H9 (cell line): ENCODE results near the gene ZNF407. TPM values are rescaled to one million over a fixed set of nuclear protein-coding genes. Genes with fewer than 3 reads are reported as not detected.
"Not testable (repeated sequence)": the region's sequence is repeated elsewhere in the genome, so short reads cannot be mapped to it uniquely, and the experiment has no call there.

Source experiments
- DNase-seq: peaks from one replicate; pipeline ENCODE4 v3.0.0-alpha.2; 2017
- H2AFZ ChIP-seq: one replicate; pipeline ENCODE4 v1.6.1; 2013; ENCODE audit warnings: mild to moderate bottlenecking, low read length, control low read depth, moderate library complexity
- H2AK5ac ChIP-seq: 2 replicates; pipeline ENCODE4 v1.6.1; 2013; ENCODE audit warnings: low read length, control low read depth, mixed read lengths; ENCODE audit not compliant: insufficient read length
- H2BK120ac ChIP-seq: one replicate; pipeline ENCODE4 v1.6.1; 2013; ENCODE audit warnings: low read depth, mild to moderate bottlenecking, low read length, control low read depth, inconsistent platforms; ENCODE audit not compliant: poor library complexity, severe bottlenecking
- H2BK12ac ChIP-seq: 2 replicates; pipeline ENCODE4 v1.6.1; 2013; ENCODE audit warnings: low read length, control low read depth, mixed read lengths, low read depth; ENCODE audit not compliant: insufficient read length
- H2BK15ac ChIP-seq: 2 replicates; pipeline ENCODE4 v1.6.1; 2013; ENCODE audit warnings: low read depth, low read length, control low read depth
- H2BK20ac ChIP-seq: one replicate; pipeline ENCODE4 v1.6.1; 2013; ENCODE audit warnings: low read depth, mild to moderate bottlenecking, low read length, control low read depth, inconsistent platforms; ENCODE audit not compliant: poor library complexity, severe bottlenecking
- H2BK5ac ChIP-seq: 2 replicates; pipeline ENCODE4 v1.6.1; 2013; ENCODE audit warnings: low read length, control low read depth, mixed read lengths; ENCODE audit not compliant: insufficient read length
- H3K14ac ChIP-seq: 2 replicates; pipeline ENCODE4 v1.6.1; 2013; ENCODE audit warnings: low read length, control low read depth; ENCODE audit not compliant: insufficient read depth
- H3K18ac ChIP-seq: 2 replicates; pipeline ENCODE4 v1.6.1; 2013; ENCODE audit warnings: low read depth, mild to moderate bottlenecking, mixed read lengths, low read length, control low read depth; ENCODE audit not compliant: insufficient read length
- H3K23ac ChIP-seq: 2 replicates; pipeline ENCODE4 v1.6.1; 2013; ENCODE audit warnings: low read length, control low read depth, mixed read lengths, low read depth; ENCODE audit not compliant: insufficient read length
- H3K23me2 ChIP-seq: 2 replicates; pipeline ENCODE4 v1.6.1; 2013; ENCODE audit warnings: low read depth, mild to moderate bottlenecking, mixed read lengths, low read length, control low read depth; ENCODE audit not compliant: insufficient read length, poor library complexity, severe bottlenecking
- H3K27ac ChIP-seq: 2 replicates; pipeline ENCODE4 v1.5.1; 2013; ENCODE audit warnings: low read length, control low read depth, mixed read lengths, low read depth; ENCODE audit not compliant: insufficient read length
- H3K27me3 ChIP-seq: 2 replicates; pipeline ENCODE4 v1.6.1; 2013; ENCODE audit warnings: low read length, control low read depth, inconsistent platforms; ENCODE audit not compliant: insufficient read depth
- H3K4ac ChIP-seq: 2 replicates; pipeline ENCODE4 v1.6.1; 2013; ENCODE audit warnings: low read depth, mild to moderate bottlenecking, control low read depth, inconsistent platforms, low read length, moderate library complexity
- H3K4me1 ChIP-seq: 2 replicates; pipeline ENCODE4 v1.6.1; 2013; ENCODE audit warnings: low read length, control low read depth, inconsistent platforms; ENCODE audit not compliant: insufficient read depth
- H3K4me2 ChIP-seq: 2 replicates; pipeline ENCODE4 v1.6.1; 2013; ENCODE audit warnings: low read length, control low read depth, mixed read lengths; ENCODE audit not compliant: insufficient read length, insufficient read depth
- H3K56ac ChIP-seq: 2 replicates; pipeline ENCODE4 v1.6.1; 2013; ENCODE audit warnings: low read depth, mild to moderate bottlenecking, mixed read lengths, low read length, control low read depth; ENCODE audit not compliant: insufficient read length
- H3K79me1 ChIP-seq: 2 replicates; pipeline ENCODE4 v1.6.1; 2013; ENCODE audit warnings: low read depth, mild to moderate bottlenecking, moderate library complexity, low read length, control low read depth, inconsistent platforms; ENCODE audit not compliant: insufficient read depth, poor library complexity, severe bottlenecking
- H3K79me2 ChIP-seq: 2 replicates; pipeline ENCODE4 v1.6.1; 2013; ENCODE audit warnings: low read length, control low read depth, inconsistent platforms; ENCODE audit not compliant: insufficient read depth
- H3K9ac ChIP-seq: 2 replicates; pipeline ENCODE4 v1.6.1; 2013; ENCODE audit warnings: low read length, control low read depth, mixed read lengths; ENCODE audit not compliant: insufficient read length; ENCODE audit errors: extremely low read depth
- H3K9me3 ChIP-seq: one replicate; pipeline ENCODE4 v1.6.1; 2013; ENCODE audit warnings: low read depth, low read length, inconsistent platforms; ENCODE audit not compliant: control insufficient read depth
- H3T11ph ChIP-seq: one replicate; pipeline ENCODE4 v1.6.1; 2013; ENCODE audit warnings: mild to moderate bottlenecking, low read length, control low read depth, inconsistent platforms
- H4K20me1 ChIP-seq: one replicate; pipeline ENCODE4 v1.6.1; 2013; ENCODE audit not compliant: control insufficient read depth, insufficient read length, insufficient read depth
- H4K5ac ChIP-seq: 2 replicates; pipeline ENCODE4 v1.6.1; 2013; ENCODE audit warnings: low read depth, mild to moderate bottlenecking, mixed read lengths, low read length, control low read depth; ENCODE audit not compliant: insufficient read length
- H4K8ac ChIP-seq: replicated peaks from 2 replicates; pipeline ENCODE4 v1.6.1; 2013; ENCODE audit warnings: low read length, control low read depth, mixed read lengths, low read depth; ENCODE audit not compliant: insufficient read length
- H4K91ac ChIP-seq: 2 replicates; pipeline ENCODE4 v1.6.1; 2013; ENCODE audit warnings: low read depth, mild to moderate bottlenecking, moderate library complexity, mixed read lengths, low read length, control low read depth; ENCODE audit not compliant: insufficient read length
- H3K27ac Mint-ChIP-seq, 3 experiments: 2 replicates in 2 of 3; 3 replicates in 1 of 3; pipeline ENCODE4 v1.8.0; 2020 to 2021; ENCODE audit warnings: mixed read lengths in 3 of 3, mild to moderate bottlenecking in 1 of 3, moderate library complexity in 1 of 3
- H3K27me3 Mint-ChIP-seq: 2 replicates; pipeline ENCODE4 v1.8.0; 2021; ENCODE audit warnings: low read depth, mild to moderate bottlenecking, moderate library complexity, mixed read lengths
- H3K36me3 Mint-ChIP-seq, 3 experiments: 2 replicates in 2 of 3; 3 replicates in 1 of 3; pipeline ENCODE4 v1.8.0; 2020 to 2021; ENCODE audit warnings: low read depth in 3 of 3, mixed read lengths in 3 of 3; ENCODE audit not compliant: insufficient read depth in 1 of 3
- H3K4me1 Mint-ChIP-seq, 2 experiments: 2 replicates each; pipeline ENCODE4 v1.8.0; 2020; ENCODE audit warnings: mixed read lengths in 2 of 2
- H3K4me3 Mint-ChIP-seq, 2 experiments: 2 replicates in 1 of 2; 3 replicates in 1 of 2; pipeline ENCODE4 v1.8.0; 2020 to 2021; ENCODE audit warnings: mild to moderate bottlenecking in 2 of 2, mixed read lengths in 2 of 2, moderate library complexity in 1 of 2
- H3K9me3 Mint-ChIP-seq, 2 experiments: 2 replicates in 1 of 2; 3 replicates in 1 of 2; pipeline ENCODE4 v1.8.0; 2020; ENCODE audit warnings: mild to moderate bottlenecking in 2 of 2, mixed read lengths in 2 of 2, moderate library complexity in 1 of 2
- CTCF ChIP-seq: fragments of 200-600 bp; sonication (generic); conservative IDR thresholded peaks from 3 replicates; pipeline ENCODE4 v1.8.0; 2021; ENCODE audit warnings: antibody characterized with exemption, mild to moderate bottlenecking
- WGBS: extraction: QIAGEN DNeasy Blood & Tissue Kit; methylation state at CpG from one replicate; pipeline ENCODE4 v1.1.7; 2013; ENCODE audit warnings: missing lambda C conversion rate, low lambda C conversion rate, mixed read lengths; ENCODE audit not compliant: insufficient read length; ENCODE audit errors: extremely low coverage; 5-methylcytosine and 5-hydroxymethylcytosine counted together
- total RNA-seq: library from RNA; stranded (reverse); gene quantifications from 2 replicates; pipeline ENCODE4 v1.2.1, GENCODE V29; 2021

ZNF407 gene
- total RNA-seq, 1 experiment from 2014 or later = 8.7 TPM

DNA sequence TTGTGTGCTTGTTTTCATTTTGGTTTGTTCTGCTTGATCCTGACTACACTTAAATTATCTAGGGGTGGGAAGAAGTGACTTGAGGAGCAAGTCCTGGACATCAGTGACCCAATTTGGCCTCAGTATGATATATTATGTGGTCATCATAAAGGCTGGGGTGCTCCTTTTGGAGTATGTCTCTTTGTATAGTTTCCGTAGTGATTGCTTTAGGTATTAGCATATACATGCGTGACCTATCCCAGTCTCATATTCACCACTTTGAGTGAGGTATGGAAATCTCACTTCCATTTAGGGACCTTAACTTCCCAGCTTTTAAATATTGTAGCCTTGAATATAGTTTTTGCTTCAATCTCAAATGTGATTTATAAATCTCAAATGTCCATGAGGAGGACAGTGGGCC is 370.3 kb downstream of the ZNF407 start:
- H3K4me1 Mint-ChIP-seq = peaks cover 4% of the 10 kb centered on the region in 2 experiments
- Histone ChIP-seq H2BK5ac (no peak overlapping the region), H4K8ac (no peak overlapping the region), H3K4ac (no peak overlapping the region), H3K56ac (no peak overlapping the region), H3K14ac (no peak overlapping the region), H3K27ac (no peak overlapping the region), H3K27me3 (no peaks in the 10 kb centered on the region), H3T11ph (no peak overlapping the region), H3K18ac (no peak overlapping the region), H2BK20ac (no peak overlapping the region), H3K23ac (no peak overlapping the region), H4K91ac (no peak overlapping the region), H2AK5ac (no peak overlapping the region), H3K4me2 (no peak overlapping the region), H4K20me1 (no peaks in the 10 kb centered on the region), H3K4me1 (no peaks in the 10 kb centered on the region), H3K79me1 (no peaks in the 10 kb centered on the region), H3K9me3 (no peaks in the 10 kb centered on the region), H4K5ac (no peak overlapping the region), H2BK12ac (no peak overlapping the region), H2AFZ (no peak overlapping the region), H3K23me2 (no peaks in the 10 kb centered on the region), H2BK15ac (no peak overlapping the region), H3K9ac (no peak overlapping the region), H3K79me2 (no peaks in the 10 kb centered on the region), H2BK120ac (no peak overlapping the region)
- H3K4me3 Mint-ChIP-seq = no peak overlapping the region
- TF ChIP-seq CTCF = no peak
- H3K27me3 Mint-ChIP-seq = no peaks in the 10 kb centered on the region
- no CpG with 5 or more reads among the region's 2 CpGs for WGBS
- DNase-seq = no peak
- peaks cover 0 to 5% (median 0%) of the 10 kb centered on the region in 3 experiments; a peak in 1 of 7 replicates for H3K36me3 Mint-ChIP-seq
- no peak overlapping the region for H3K27ac Mint-ChIP-seq
- H3K9me3 Mint-ChIP-seq = peaks cover 3 to 4% of the 10 kb centered on the region in 2 experiments; a peak in 3 of 5 replicates

DNA sequence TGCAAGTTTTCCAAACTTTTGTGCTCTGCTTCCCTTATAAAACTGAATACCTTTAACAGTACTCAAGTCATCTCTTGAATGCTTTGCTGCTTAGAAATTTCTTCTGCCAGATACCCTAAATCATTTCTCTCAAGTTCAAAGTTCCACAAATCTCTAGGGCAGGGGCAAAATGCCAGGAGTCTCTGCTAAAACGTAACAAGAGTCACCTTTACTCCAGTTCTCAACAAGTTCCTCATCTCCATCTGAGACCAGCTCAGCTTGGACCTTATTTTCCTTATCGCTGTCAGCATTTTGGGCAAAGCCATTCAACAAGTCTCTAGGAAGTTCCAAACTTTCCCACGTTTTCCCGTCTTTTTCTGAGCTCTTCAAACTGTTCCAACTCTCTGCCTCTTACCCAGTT is 373.7 kb downstream of the ZNF407 start:
- not testable (repeated sequence) for H3K27me3 ChIP-seq, H3K4me1 ChIP-seq, H2BK12ac ChIP-seq, H2AK5ac ChIP-seq, H3K18ac ChIP-seq, H3K27ac ChIP-seq, H3K23me2 ChIP-seq, H3K9me3 Mint-ChIP-seq, H3K23ac ChIP-seq, H3K56ac ChIP-seq, H4K20me1 ChIP-seq, H3K4ac ChIP-seq, H2BK120ac ChIP-seq, H3K36me3 Mint-ChIP-seq, H3K79me2 ChIP-seq, H3T11ph ChIP-seq, H3K79me1 ChIP-seq, H3K9ac ChIP-seq, H3K4me2 ChIP-seq, H4K8ac ChIP-seq, DNase-seq, H3K4me3 Mint-ChIP-seq, H2BK20ac ChIP-seq, H2BK5ac ChIP-seq, H3K27me3 Mint-ChIP-seq, H3K9me3 ChIP-seq, H2AFZ ChIP-seq, H3K14ac ChIP-seq, H4K91ac ChIP-seq, H3K4me1 Mint-ChIP-seq, H2BK15ac ChIP-seq, H3K27ac Mint-ChIP-seq, H4K5ac ChIP-seq
- WGBS = no CpG with 5 or more reads among the region's 4 CpGs
